Ovary (tissue), 9 donors: ENCODE results near the gene ERH. TPM values are rescaled to one million over a fixed set of nuclear protein-coding genes. Genes with fewer than 3 reads are reported as not detected.

ENCODE experiments used
- DNase-seq, 5 donors: peaks; one replicate each; pipeline ENCODE4 v3.0.0-alpha.2; 2019 to 2020
- H3K27ac ChIP-seq, 2 donors: fragments of 200-600 bp; one replicate each; pipeline versions ENCODE4 v1.5.1 to v1.8.0; 2019 to 2022
- H3K27me3 ChIP-seq: fragments of 200-600 bp; one replicate; pipeline ENCODE4 v1.8.0; 2022
- H3K36me3 ChIP-seq: fragments of 200-600 bp; sonication (generic); one replicate; pipeline ENCODE4 v1.5.1; 2019
- H3K4me1 ChIP-seq: one replicate; pipeline ENCODE4 v1.8.1; 2013; ENCODE audit warnings: mild to moderate bottlenecking, moderate library complexity; ENCODE audit not compliant: insufficient read depth
- H3K4me3 ChIP-seq: fragments of 200-600 bp; sonication (generic); one replicate; pipeline ENCODE4 v1.5.1; 2017
- H3K9me3 ChIP-seq, 2 donors: fragments of 200-600 bp in 1 of 2; sonication (generic) in 1 of 2; one replicate each; pipeline versions ENCODE4 v1.5.1 to v1.8.1; 2013 to 2019; ENCODE audit warnings: mild to moderate bottlenecking in 1 of 2, moderate library complexity in 1 of 2
- EP300 ChIP-seq: sonication (generic); formaldehyde crosslinking; IDR thresholded peaks from one replicate; pipeline ENCODE4 v1.6.1; 2017; ENCODE audit warnings: antibody characterized with exemption
- POLR2A ChIP-seq: fragments of 450-650 bp; IDR thresholded peaks from one replicate; pipeline ENCODE4 v1.6.1; 2017; ENCODE audit warnings: antibody characterized with exemption, mild to moderate bottlenecking, moderate library complexity
- WGBS, 3 donors: extraction: QIAGEN DNeasy Blood & Tissue Kit in 1 of 3; methylation state at CpG; one replicate each; pipeline versions ENCODE4 v1.1.5 to v1.1.7; 2013 to 2017; 5-methylcytosine and 5-hydroxymethylcytosine counted together
- intact Hi-C, 4 donors: fragments of 100-400 bp; cut with DNase I; formaldehyde crosslinking; loops; one replicate each; pipeline versions ENCODE4 v1.11.0 to v1.15.1; 2022 to 2023
- polyA plus RNA-seq, 2 donors: library from polyadenylated mRNA; stranded (reverse); fragments of 200-250 nt in 1 of 2; fragments of 350-450 nt in 1 of 2; fragmentation: Illumina TruSeq in 1 of 2; extraction: RNeasy Lipid Tissue Mini Kit (QIAGEN cat#74804) in 1 of 2; gene quantifications; one replicate each; pipeline ENCODE4 v1.2.3, GENCODE V29; 2013 to 2014
- total RNA-seq, 7 donors: library from RNA; depleted of rRNA in 2 of 7; stranded (reverse); fragments of >200 nt in 2 of 7; fragmentation: NEBNext Ultra II Directional in 3 of 7; extraction: Animal tissue kit (Norgen Biotek cat#: 25700) in 3 of 7; gene quantifications; one replicate each; pipeline versions ENCODE4 v1.1.0 to v1.2.4, GENCODE V29; 2016 to 2023
- TF ChIP-seq, protein P1 (sequence below), 3 donors: fragments of 450-650 bp in 2 of 3; fragments of 200-600 bp in 1 of 3; IDR thresholded peaks; one replicate each; pipeline versions ENCODE4 v1.5.1 to v1.8.0; 2016 to 2022; ENCODE audit warnings: antibody characterized with exemption in 3 of 3, mild to moderate bottlenecking in 1 of 3
- donor health status: DM: no; HTN: no; CAD: no; lungs with moderate emphysema.
- donor health status: DM: no; HTN: no; CAD: no.
- donor health status: Bipolar disorder and iron deficiency.
- donor health status: DM: yes; HTN: yes; CAD: no.
- donor health status: DM: no; HTN: no; CAD: no.
- donor health status: DM: yes; HTN: yes; CAD: no.

ERH gene
- total and polyA plus RNA-seq, 9 donors, result 64.3 to 206 (median 158) TPM

DNA sequence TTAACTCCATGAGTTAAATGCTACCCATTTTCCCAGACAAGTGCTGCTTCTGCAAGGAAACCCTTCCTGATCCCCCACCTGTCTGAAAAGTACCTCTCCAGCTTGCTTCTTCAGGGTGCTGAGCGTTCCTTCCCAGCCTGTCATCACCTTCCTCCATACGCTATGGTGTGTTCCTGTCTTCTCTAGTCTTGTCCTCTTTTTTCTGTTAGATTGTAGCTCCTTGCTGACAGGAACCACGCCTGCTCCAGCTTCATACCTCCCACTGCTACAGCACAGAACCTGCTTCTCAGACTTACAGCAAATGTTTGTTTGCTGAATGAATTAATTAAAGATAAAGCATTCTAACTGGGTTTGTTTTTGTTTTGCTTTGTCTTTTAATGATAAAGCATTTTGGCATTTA is 39.1 kb downstream of the ERH start:
- intact Hi-C loops, result loop anchor here in 1 of 4 donors (10.0 kb wide), 1 partner anchor 114 kb away; no protein-coding TSS in a partner anchor
- DNase-seq, result no peak
- no peaks in the 10 kb centered on the region for H3K27me3 ChIP-seq
- H3K36me3 ChIP-seq, result no peaks in the 10 kb centered on the region
- TF ChIP-seq, protein P1, sequence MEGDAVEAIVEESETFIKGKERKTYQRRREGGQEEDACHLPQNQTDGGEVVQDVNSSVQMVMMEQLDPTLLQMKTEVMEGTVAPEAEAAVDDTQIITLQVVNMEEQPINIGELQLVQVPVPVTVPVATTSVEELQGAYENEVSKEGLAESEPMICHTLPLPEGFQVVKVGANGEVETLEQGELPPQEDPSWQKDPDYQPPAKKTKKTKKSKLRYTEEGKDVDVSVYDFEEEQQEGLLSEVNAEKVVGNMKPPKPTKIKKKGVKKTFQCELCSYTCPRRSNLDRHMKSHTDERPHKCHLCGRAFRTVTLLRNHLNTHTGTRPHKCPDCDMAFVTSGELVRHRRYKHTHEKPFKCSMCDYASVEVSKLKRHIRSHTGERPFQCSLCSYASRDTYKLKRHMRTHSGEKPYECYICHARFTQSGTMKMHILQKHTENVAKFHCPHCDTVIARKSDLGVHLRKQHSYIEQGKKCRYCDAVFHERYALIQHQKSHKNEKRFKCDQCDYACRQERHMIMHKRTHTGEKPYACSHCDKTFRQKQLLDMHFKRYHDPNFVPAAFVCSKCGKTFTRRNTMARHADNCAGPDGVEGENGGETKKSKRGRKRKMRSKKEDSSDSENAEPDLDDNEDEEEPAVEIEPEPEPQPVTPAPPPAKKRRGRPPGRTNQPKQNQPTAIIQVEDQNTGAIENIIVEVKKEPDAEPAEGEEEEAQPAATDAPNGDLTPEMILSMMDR (IDR thresholded peaks at IDR 0.05), result no peak
- no peak for TF ChIP-seq EP300
- no peak for TF ChIP-seq POLR2A
- no peaks in the 10 kb centered on the region for H3K4me1 ChIP-seq
- 89 to 92% (median 91%) methylated on average over 3 of the region's 3 CpGs for WGBS, 3 donors
- H3K9me3 ChIP-seq, result no peaks in the 10 kb centered on the region
- H3K27ac ChIP-seq, result no peak overlapping the region
- no peak overlapping the region for H3K4me3 ChIP-seq

DNA sequence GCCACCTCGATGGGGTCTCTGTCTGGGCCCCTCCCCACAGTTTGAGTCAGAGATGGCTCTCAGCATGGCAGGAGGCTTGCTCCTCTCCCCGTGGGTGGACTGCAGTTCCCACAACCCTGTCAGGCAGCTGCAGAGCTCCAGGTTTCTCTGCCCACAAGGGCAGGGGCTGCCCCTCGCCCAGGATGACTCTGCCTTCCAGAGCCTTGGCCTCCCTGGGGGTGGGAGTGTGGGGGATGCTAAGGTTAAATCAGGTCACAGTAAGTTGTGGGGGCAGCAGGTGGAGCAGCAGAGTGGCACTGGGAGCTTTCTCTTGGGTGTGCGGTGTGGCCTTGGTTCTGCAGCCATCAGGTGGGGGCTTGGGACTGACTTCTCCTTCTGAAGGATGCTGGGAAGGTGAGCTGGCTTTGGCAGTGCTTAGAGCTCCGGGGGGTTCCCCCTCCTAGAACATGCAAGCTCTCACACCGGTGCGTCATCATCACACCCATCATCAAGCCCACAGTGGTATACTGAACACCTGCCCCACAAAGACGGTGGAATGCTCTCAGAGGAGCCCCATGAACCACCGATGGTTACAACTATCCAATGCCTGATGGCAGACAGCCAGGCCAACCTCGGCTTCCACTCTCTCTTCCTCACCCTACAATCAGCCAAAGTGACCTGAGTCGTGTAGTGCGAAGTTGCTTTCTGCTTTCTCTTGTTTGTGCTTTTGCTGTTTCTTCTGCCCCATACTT is 39.7 kb downstream of the ERH start:
- Histone ChIP-seq H3K4me3 (no peak overlapping the region), H3K27ac (no peak overlapping the region), H3K36me3 (no peaks in the 10 kb centered on the region), H3K27me3 (no peaks in the 10 kb centered on the region), H3K4me1 (no peaks in the 10 kb centered on the region), H3K9me3 (no peaks in the 10 kb centered on the region)
- TF ChIP-seq POLR2A (no peak), EP300 (no peak)
- TF ChIP-seq, protein P1 (IDR thresholded peaks at IDR 0.05), result no peak
- 70 to 72% (median 71%) methylated on average over 12 of the region's 12 CpGs for WGBS, 3 donors
- intact Hi-C loops, result loop anchor here in 1 of 4 donors (10.0 kb wide), 1 partner anchor 114 kb away; no protein-coding TSS in a partner anchor
- no peak for DNase-seq

DNA sequence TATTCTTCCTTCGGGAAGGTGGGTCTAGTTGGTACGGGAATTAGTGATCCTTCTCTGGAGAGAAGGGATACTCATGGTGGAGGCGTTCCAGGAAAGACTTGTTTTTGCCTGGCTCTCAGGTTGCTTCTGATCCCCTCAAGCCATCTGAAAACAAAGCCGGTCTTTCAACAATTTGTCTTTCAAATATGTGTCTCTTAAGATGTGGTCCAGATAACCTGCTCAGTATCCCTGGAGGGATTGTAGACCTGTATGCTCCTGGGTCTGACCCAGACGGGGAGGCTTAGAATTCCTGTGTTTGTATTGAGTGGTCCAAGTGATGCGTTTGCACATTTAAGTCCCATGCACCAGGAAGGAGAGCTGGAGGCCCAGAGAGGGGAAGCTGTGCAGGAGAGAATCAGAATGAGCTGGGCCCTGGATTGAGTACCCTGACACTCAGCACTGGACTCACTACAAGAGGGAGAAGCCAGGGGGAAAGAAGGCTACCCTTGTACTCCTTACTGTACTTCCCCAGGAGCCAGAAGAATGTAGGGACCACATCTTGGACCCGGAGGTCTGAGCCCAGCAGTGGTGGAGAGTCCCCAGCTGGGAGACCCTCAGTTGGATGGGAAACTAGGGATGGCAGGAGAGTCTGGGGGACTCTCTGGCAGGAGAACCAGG is 40.4 kb downstream of the ERH start:
- intact Hi-C loops, result loop anchor here in 1 of 4 donors (10.0 kb wide), 1 partner anchor 113 kb away; no protein-coding TSS in a partner anchor
- no peaks in the 10 kb centered on the region for H3K27me3 ChIP-seq
- no peaks in the 10 kb centered on the region for H3K9me3 ChIP-seq
- H3K4me1 ChIP-seq, result no peaks in the 10 kb centered on the region
- no peak overlapping the region for H3K4me3 ChIP-seq
- DNase-seq, result no peak
- WGBS, 3 donors, result 81 to 91% (median 88%) methylated on average over 7 of the region's 7 CpGs
- H3K36me3 ChIP-seq, result no peaks in the 10 kb centered on the region
- no peak overlapping the region for H3K27ac ChIP-seq
- TF ChIP-seq, protein P1 (IDR thresholded peaks at IDR 0.05), result no peak
- no peak for TF ChIP-seq POLR2A

DNA sequence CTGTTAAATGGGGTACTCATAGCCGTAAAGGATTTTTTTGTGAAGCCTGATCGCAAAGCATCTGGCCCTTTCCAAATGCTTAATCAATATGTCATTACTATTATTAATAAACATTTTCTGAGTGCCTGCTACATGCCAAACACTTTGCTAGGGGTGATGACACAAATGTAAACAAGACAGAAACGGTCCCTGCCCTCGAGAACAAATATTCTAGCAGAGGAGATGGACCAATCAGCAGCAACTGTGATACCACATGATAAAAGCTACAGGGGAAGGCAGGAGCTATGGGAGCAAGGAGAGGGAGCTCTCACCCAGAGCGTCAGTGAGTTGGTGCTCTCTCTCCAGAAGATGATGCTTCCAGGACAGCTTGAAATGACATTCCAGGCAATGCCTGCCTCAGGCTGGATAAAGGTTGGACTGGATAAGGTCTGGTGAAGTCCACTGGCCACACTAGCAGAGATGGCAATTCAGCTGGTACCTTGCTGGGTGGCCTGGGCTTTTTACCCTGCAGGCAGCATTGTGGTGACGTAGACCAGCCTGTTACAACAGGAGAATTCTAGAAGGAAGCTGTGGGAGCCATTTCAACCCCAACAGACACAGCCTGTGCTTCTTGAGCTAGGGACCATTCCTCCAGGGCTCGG is 41.1 kb downstream of the ERH start:
- no peak overlapping the region for H3K27ac ChIP-seq

More for the DNA sequence above, 41.1 kb downstream of the ERH start:
- Histone ChIP-seq H3K4me3 (no peak overlapping the region), H3K27me3 (no peaks in the 10 kb centered on the region), H3K4me1 (no peaks in the 10 kb centered on the region), H3K36me3 (no peaks in the 10 kb centered on the region), H3K9me3 (no peaks in the 10 kb centered on the region)
- 76 to 86% (median 79%) methylated on average over 7 of the region's 7 CpGs for WGBS, 3 donors
- DNase-seq, result peak in 1 of 5 donors; percentile 7
- intact Hi-C loops, result loop anchor here in 1 of 4 donors (10.0 kb wide), 1 partner anchor 112 kb away; no protein-coding TSS in a partner anchor
- TF ChIP-seq, protein P1 (IDR thresholded peaks at IDR 0.05), result no peak
- no peak for TF ChIP-seq POLR2A
- no peak for TF ChIP-seq EP300
